ENCODE data around the gene LYZL1. TPM values are rescaled to one million over a fixed set of nuclear protein-coding genes. Genes with fewer than 3 reads are reported as not detected.

Gene LYZL1
- total and polyA plus RNA-seq, 2 of the 8 experiments (the other 6 are each of a cell fraction or from before 2014, with no cell fraction given): not detected

DNA sequence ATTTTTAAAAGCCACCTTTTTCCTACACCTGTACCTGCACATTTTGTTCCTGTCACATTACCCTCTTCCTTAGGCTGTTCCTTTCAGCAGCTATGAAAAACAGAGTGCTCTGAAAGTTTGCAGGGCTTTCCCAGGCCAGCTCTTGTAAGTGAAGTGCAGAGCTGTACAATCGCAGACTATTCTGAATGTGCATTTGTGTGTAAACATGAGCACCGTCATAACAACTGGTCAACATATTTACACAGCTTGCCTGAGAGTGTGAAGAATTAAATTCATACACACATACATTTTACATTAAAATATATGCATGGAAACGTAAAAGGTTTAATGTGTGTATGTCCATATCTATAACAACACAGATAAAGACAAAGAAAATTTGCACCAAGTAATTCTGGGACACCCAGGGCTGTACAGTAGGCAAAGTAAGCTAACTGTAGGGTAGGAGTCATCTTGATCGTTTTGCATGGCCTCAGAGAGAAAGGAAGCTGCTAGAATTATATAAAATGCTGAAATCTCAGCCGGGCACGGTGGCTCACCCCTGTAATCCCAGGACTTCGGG lies 23.6 kb upstream of the LYZL1 start:
- no peak for FAIRE-seq
- Histone ChIP-seq H2BK12ac (ENCODE audit: low read depth, low read length) (no peak overlapping the region), H3K23me2 (ENCODE audit: low read depth, low read length) (no peaks in the 10 kb centered on the region), H2AK5ac (ENCODE audit: low read depth, low read length) (no peak overlapping the region), H2BK15ac (ENCODE audit: low read length) (no peak overlapping the region), H4K8ac (ENCODE audit: extremely low read depth, insufficient read depth, low read length) (no peak overlapping the region), H3K4me1 (replicated peaks in 1 of 4; ENCODE audit: control insufficient read depth in 3 of 4, insufficient read depth in 4 of 4, low read length in 3 of 4) (peaks cover 2 to 3% (median 2%) of the 10 kb centered on the region in 4 experiments; a peak in 5 of 7 replicates), H3K4ac (replicated peaks; ENCODE audit: insufficient read length, low read depth, low read length) (no peak overlapping the region), H3K18ac (ENCODE audit: extremely low read depth, low read length) (no peak overlapping the region), H2BK20ac (ENCODE audit: low read length) (no peak overlapping the region), H2BK5ac (ENCODE audit: low read depth, low read length) (no peak overlapping the region), H3K36me3 (ENCODE audit: control insufficient read depth in 2 of 4, insufficient read depth in 4 of 4, low read length in 3 of 4) (no peaks in the 10 kb centered on the region; a peak in 1 of 8 replicates), H2AFZ (ENCODE audit: low read length) (no peak overlapping the region), H3K27ac (ENCODE audit: low read depth, low read length) (no peak overlapping the region), H3K79me1 (ENCODE audit: low read depth, low read length) (no peaks in the 10 kb centered on the region), H3K4me3 (ENCODE audit: extremely low read depth in 1 of 4, insufficient read depth in 2 of 4, low read depth in 3 of 4, low read length in 4 of 4) (no peak overlapping the region), H4K5ac (ENCODE audit: insufficient read length, low read depth, low read length) (no peak overlapping the region), H3K23ac (ENCODE audit: insufficient read length) (no peak overlapping the region), H3K79me2 (ENCODE audit: control insufficient read depth in 1 of 2, insufficient read depth in 2 of 2, low read length in 2 of 2) (no peaks in the 10 kb centered on the region), H4K20me1 (replicated peaks in 1 of 2; ENCODE audit: control insufficient read depth in 1 of 2, insufficient read depth in 2 of 2, low read length in 2 of 2) (no peaks in the 10 kb centered on the region), H3K9me3 (ENCODE audit: insufficient read depth in 2 of 2, low read depth in 1 of 2, low read length in 1 of 2) (no peaks in the 10 kb centered on the region), H3K9ac (replicated peaks in 1 of 4; ENCODE audit: extremely low read depth in 1 of 4, low read depth in 3 of 4, low read length in 3 of 4) (no peak overlapping the region), H3K27me3 (replicated peaks in 1 of 4; ENCODE audit: control insufficient read depth in 3 of 4, extremely low read depth in 1 of 4, insufficient read depth in 3 of 4, low read length in 3 of 4) (no peaks in the 10 kb centered on the region), H3K14ac (ENCODE audit: insufficient read length) (no peak overlapping the region), H3K4me2 (ENCODE audit: insufficient read depth in 1 of 2, low read depth in 2 of 2, low read length in 2 of 2) (no peak overlapping the region), H2BK120ac (replicated peaks; ENCODE audit: low read depth, low read length) (no peak overlapping the region), H4K91ac (replicated peaks; ENCODE audit: insufficient read length, low read length) (no peak overlapping the region), H3K56ac (replicated peaks; ENCODE audit: insufficient read length, low read depth, low read length) (no peak overlapping the region)
- ChIA-PET CTCF (ENCODE audit: partially characterized antibody) (interaction anchor here (0.6 to 1.9 kb wide), 7 partner anchors 9 to 164 kb away, joined by 3 to 6 read pairs (median 4); no protein-coding TSS in a partner anchor), POLR2A (ENCODE audit: partially characterized antibody) (interaction anchor here (0.8 to 1.0 kb wide), 3 partner anchors 11 to 107 kb away, joined by 3 to 5 read pairs (median 3); no protein-coding TSS in a partner anchor)
- DNase-seq (ENCODE audit: low read depth in 1 of 2, low spot score in 2 of 2): no peak
- WGBS, 2 experiments (ENCODE audit: extremely low coverage in 1 of 2, insufficient coverage in 1 of 2, insufficient read length in 1 of 2, insufficient replicate concordance in 2 of 2, low coverage in 1 of 2, low lambda C conversion rate in 2 of 2, missing lambda C conversion rate in 1 of 2): 94% methylated on average over 7 of the region's 7 CpGs; no CpG with 5 or more reads in 1 of the 2 experiments
- TF ChIP-seq CTCF (IDR thresholded peaks at IDR 0.05; ENCODE audit: control extremely low read depth in 1 of 3, insufficient read depth in 1 of 3, low read depth in 1 of 3, low read length in 3 of 3): no peak
- TF ChIP-seq EZH2 (IDR thresholded peaks at IDR 0.05; ENCODE audit: low read depth, low read length, severe bottlenecking): no peak
- no peak for TF ChIP-seq JUND (IDR thresholded peaks at IDR 0.05; ENCODE audit: low read length)
- TF ChIP-seq PHF8 (conservative IDR thresholded peaks at IDR 0.05; ENCODE audit: low read depth, low read length): no peak
- no peak for TF ChIP-seq SP1 (IDR thresholded peaks at IDR 0.05; ENCODE audit: low read depth, low read length)
- TF ChIP-seq NANOG (IDR thresholded peaks at IDR 0.05; ENCODE audit: insufficient read depth, low read depth, low read length, poor library complexity, severe bottlenecking): no peak
- no peak for TF ChIP-seq JUN (IDR thresholded peaks at IDR 0.05; ENCODE audit: low read depth, low read length)
- no peak for TF ChIP-seq ZNF274 (IDR thresholded peaks at IDR 0.05; ENCODE audit: borderline replicate concordance, extremely low read depth, low read length)
- no peak for TF ChIP-seq CHD2 (IDR thresholded peaks at IDR 0.05; ENCODE audit: low read length)
- TF ChIP-seq BACH1 (IDR thresholded peaks at IDR 0.05; ENCODE audit: low read length): no peak
- no peak for TF ChIP-seq TBP (IDR thresholded peaks at IDR 0.05; ENCODE audit: low read depth, low read length)

Measured in H1 (cell line).